SK-N-SH treated with all-trans-retinoic acid at 6 μM for 48 hours (cell line): ENCODE results near the gene PRKCI.

Experiments used
- ATAC-seq: fragments of 200-7000 bp; cut with Tn5 transposase; 3 replicates; pipeline ENCODE4 v1.9.1; 2020; ENCODE audit warnings: mild to moderate bottlenecking, moderate library complexity
- ARNTL ChIP-seq: fragments of 450-650 bp; formaldehyde crosslinking; IDR thresholded peaks from 2 replicates; pipeline ENCODE4 v1.5.0; 2020; ENCODE audit warnings: low read depth, mild to moderate bottlenecking, moderate library complexity, borderline replicate concordance
- BACH2 ChIP-seq: fragments of 250-450 bp; sonication (Bioruptor Pico); IDR thresholded peaks from 2 replicates; pipeline ENCODE4 v1.9.0; 2021; ENCODE audit warnings: mild to moderate bottlenecking, borderline replicate concordance
- CREB5 ChIP-seq: fragments of 250-450 bp; sonication (Bioruptor Pico); IDR thresholded peaks from 2 replicates; pipeline ENCODE4 v1.5.1; 2020; ENCODE audit warnings: low read depth, mild to moderate bottlenecking, moderate library complexity
- CSDC2 ChIP-seq: fragments of 250-450 bp; sonication (Bioruptor Pico); IDR thresholded peaks from 2 replicates; pipeline ENCODE4 v1.5.0; 2020; ENCODE audit warnings: mild to moderate bottlenecking, moderate library complexity
- ESRRG ChIP-seq: fragments of 250-450 bp; sonication (Bioruptor Pico); IDR thresholded peaks from 2 replicates; pipeline ENCODE4 v1.6.1; 2021; ENCODE audit warnings: mild to moderate bottlenecking
- GLIS3 ChIP-seq: fragments of 250-450 bp; sonication (Bioruptor Pico); IDR thresholded peaks from 2 replicates; pipeline ENCODE4 v1.5.0; 2020; ENCODE audit warnings: mild to moderate bottlenecking, moderate library complexity
- ISL1 ChIP-seq: fragments of 250-450 bp; sonication (Bioruptor Pico); IDR thresholded peaks from 2 replicates; pipeline ENCODE4 v2.1.2; 2022; ENCODE audit warnings: mild to moderate bottlenecking, moderate library complexity
- OSR1 ChIP-seq: fragments of 250-450 bp; sonication (Bioruptor Pico); IDR thresholded peaks from 2 replicates; pipeline ENCODE4 v1.8.0; 2022; ENCODE audit warnings: moderate library complexity, mild to moderate bottlenecking, inconsistent platforms
- PPARA ChIP-seq: fragments of 250-450 bp; sonication (Bioruptor Pico); IDR thresholded peaks from 2 replicates; pipeline ENCODE4 v1.5.0; 2020; ENCODE audit warnings: mild to moderate bottlenecking, borderline replicate concordance
- RARB ChIP-seq: fragments of 250-450 bp; sonication (Bioruptor Pico); IDR thresholded peaks from 2 replicates; pipeline ENCODE4 v1.8.0; 2021; ENCODE audit warnings: mild to moderate bottlenecking, moderate library complexity
- TCF4 ChIP-seq: fragments of 250-450 bp; sonication (Bioruptor Pico); IDR thresholded peaks from 2 replicates; pipeline ENCODE4 v1.8.0; 2021; ENCODE audit warnings: mild to moderate bottlenecking, moderate library complexity, borderline replicate concordance
- TOX ChIP-seq: fragments of 250-450 bp; sonication (Bioruptor Pico); IDR thresholded peaks from 2 replicates; pipeline ENCODE4 v1.8.0; 2021; ENCODE audit warnings: mild to moderate bottlenecking, moderate library complexity, borderline replicate concordance
- TSHZ2 ChIP-seq: fragments of 250-450 bp; sonication (Bioruptor Pico); IDR thresholded peaks from 2 replicates; pipeline ENCODE4 v1.5.0; 2020; ENCODE audit warnings: mild to moderate bottlenecking, moderate library complexity
- ZC3H10 ChIP-seq: fragments of 250-450 bp; sonication (Bioruptor Pico); IDR thresholded peaks from 2 replicates; pipeline ENCODE4 v1.5.1; 2021; ENCODE audit warnings: mild to moderate bottlenecking, moderate library complexity
- ZFP3 ChIP-seq: fragments of 250-450 bp; sonication (Bioruptor Pico); IDR thresholded peaks from 2 replicates; pipeline ENCODE4 v1.5.0; 2020; ENCODE audit warnings: mild to moderate bottlenecking, moderate library complexity
- ZNF565 ChIP-seq: fragments of 450-650 bp; formaldehyde crosslinking; conservative IDR thresholded peaks from 2 replicates; pipeline ENCODE4 v1.5.0; 2020; ENCODE audit warnings: low read depth, mild to moderate bottlenecking, moderate library complexity
- ZNF70 ChIP-seq: fragments of 450-650 bp; formaldehyde crosslinking; IDR thresholded peaks from 2 replicates; pipeline ENCODE4 v1.5.0; 2020; ENCODE audit warnings: mild to moderate bottlenecking, moderate library complexity
- ZNF8 ChIP-seq: fragments of 450-650 bp; formaldehyde crosslinking; IDR thresholded peaks from 2 replicates; pipeline ENCODE4 v1.5.0; 2020; ENCODE audit warnings: mild to moderate bottlenecking, moderate library complexity
- TF ChIP-seq, protein P1 (sequence below): fragments of 250-450 bp; sonication (Bioruptor Pico); IDR thresholded peaks from 2 replicates; pipeline ENCODE4 v1.8.0; 2020; ENCODE audit warnings: mild to moderate bottlenecking, moderate library complexity, borderline replicate concordance
- TF ChIP-seq, protein P2 (sequence below): fragments of 250-450 bp; sonication (Bioruptor Pico); IDR thresholded peaks from 2 replicates; pipeline ENCODE4 v1.8.0; 2021; ENCODE audit warnings: low read depth, mild to moderate bottlenecking, moderate library complexity, borderline replicate concordance
- TF ChIP-seq, protein P3 (sequence below): fragments of 250-450 bp; sonication (Bioruptor Pico); IDR thresholded peaks from 2 replicates; pipeline ENCODE4 v1.5.1; 2021; ENCODE audit warnings: mild to moderate bottlenecking, moderate library complexity

Gene PRKCI

GRCh38 chr3:170296703-170297102, 74.5 kb downstream of the PRKCI start:
- ATAC-seq: no peak
- no peak for TF ChIP-seq BACH2
- no peak for TF ChIP-seq ZFP3 (CRISPR knock-in tag)
- no peak for TF ChIP-seq CREB5
- no peak for TF ChIP-seq OSR1
- no peak for TF ChIP-seq TOX
- no peak for TF ChIP-seq ZC3H10 (CRISPR knock-in tag)
- TF ChIP-seq, all 23 proteins: peak for 0

DNA sequence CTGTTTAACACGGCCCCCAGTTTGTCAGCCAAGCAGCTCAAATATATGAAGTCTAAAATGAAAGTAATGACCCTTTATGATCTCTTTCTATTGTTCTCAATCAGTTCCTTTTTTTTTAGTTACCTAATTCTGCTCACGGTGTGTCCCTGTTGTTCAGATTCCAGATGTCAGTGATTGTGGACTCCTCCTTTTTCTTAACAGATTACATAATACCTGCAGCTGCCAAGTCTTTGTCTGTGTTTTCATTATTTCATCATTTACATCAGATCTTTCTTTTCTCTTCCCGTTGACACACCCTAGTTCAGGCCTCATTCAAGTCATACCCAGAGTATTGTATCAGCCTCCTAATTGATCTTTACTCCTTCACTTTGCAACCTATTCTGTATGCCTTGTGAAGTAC, 79.2 kb downstream of the PRKCI start:
- no peak for ATAC-seq
- TF ChIP-seq ESRRG (CRISPR knock-in tag): no peak
- no peak for TF ChIP-seq ZNF8 (CRISPR knock-in tag)
- TF ChIP-seq CSDC2: no peak
- TF ChIP-seq, protein P1, sequence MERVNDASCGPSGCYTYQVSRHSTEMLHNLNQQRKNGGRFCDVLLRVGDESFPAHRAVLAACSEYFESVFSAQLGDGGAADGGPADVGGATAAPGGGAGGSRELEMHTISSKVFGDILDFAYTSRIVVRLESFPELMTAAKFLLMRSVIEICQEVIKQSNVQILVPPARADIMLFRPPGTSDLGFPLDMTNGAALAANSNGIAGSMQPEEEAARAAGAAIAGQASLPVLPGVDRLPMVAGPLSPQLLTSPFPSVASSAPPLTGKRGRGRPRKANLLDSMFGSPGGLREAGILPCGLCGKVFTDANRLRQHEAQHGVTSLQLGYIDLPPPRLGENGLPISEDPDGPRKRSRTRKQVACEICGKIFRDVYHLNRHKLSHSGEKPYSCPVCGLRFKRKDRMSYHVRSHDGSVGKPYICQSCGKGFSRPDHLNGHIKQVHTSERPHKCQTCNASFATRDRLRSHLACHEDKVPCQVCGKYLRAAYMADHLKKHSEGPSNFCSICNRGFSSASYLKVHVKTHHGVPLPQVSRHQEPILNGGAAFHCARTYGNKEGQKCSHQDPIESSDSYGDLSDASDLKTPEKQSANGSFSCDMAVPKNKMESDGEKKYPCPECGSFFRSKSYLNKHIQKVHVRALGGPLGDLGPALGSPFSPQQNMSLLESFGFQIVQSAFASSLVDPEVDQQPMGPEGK (CRISPR knock-in tag): no peak
- no peak for TF ChIP-seq ARNTL (CRISPR knock-in tag)
- TF ChIP-seq GLIS3 (CRISPR knock-in tag): no peak
- no peak for TF ChIP-seq ISL1 (CRISPR knock-in tag)
- TF ChIP-seq, protein P2, sequence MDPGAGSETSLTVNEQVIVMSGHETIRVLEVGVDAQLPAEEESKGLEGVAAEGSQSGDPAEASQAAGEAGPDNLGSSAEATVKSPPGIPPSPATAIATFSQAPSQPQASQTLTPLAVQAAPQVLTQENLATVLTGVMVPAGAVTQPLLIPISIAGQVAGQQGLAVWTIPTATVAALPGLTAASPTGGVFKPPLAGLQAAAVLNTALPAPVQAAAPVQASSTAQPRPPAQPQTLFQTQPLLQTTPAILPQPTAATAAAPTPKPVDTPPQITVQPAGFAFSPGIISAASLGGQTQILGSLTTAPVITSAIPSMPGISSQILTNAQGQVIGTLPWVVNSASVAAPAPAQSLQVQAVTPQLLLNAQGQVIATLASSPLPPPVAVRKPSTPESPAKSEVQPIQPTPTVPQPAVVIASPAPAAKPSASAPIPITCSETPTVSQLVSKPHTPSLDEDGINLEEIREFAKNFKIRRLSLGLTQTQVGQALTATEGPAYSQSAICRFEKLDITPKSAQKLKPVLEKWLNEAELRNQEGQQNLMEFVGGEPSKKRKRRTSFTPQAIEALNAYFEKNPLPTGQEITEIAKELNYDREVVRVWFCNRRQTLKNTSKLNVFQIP (CRISPR knock-in tag): no peak
- no peak for TF ChIP-seq ZNF565

DNA sequence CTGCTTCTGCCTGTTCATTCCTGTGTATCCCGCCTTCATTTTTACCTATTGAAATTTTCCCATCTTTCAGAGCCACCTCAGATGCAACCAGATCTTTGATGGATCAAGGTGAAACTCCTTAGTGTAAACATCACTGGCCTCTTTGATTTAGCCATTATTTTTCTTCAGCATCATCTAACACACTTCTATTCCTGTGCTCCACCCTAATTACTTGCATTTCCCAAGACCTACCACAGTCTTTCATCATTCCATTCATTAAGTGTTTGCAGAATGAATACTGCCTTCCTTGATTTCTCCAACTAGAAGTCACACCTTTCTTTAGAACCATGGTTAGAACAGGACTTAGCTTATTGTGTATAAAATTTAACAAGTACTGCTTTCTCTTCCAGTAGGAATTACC, 79.8 kb downstream of the PRKCI start:
- TF ChIP-seq OSR1: no peak
- no peak for TF ChIP-seq ESRRG (CRISPR knock-in tag)
- no peak for TF ChIP-seq CREB5
- no peak for TF ChIP-seq ZNF70 (CRISPR knock-in tag)
- TF ChIP-seq ARNTL (CRISPR knock-in tag): no peak
- no peak for TF ChIP-seq BACH2
- TF ChIP-seq ISL1 (CRISPR knock-in tag): no peak
- no peak for TF ChIP-seq ZNF565
- no peak for TF ChIP-seq RARB
- TF ChIP-seq CSDC2: no peak
- TF ChIP-seq TCF4: no peak
- no peak for TF ChIP-seq ZC3H10 (CRISPR knock-in tag)
- no peak for TF ChIP-seq PPARA (CRISPR knock-in tag)
- no peak for TF ChIP-seq TOX

DNA sequence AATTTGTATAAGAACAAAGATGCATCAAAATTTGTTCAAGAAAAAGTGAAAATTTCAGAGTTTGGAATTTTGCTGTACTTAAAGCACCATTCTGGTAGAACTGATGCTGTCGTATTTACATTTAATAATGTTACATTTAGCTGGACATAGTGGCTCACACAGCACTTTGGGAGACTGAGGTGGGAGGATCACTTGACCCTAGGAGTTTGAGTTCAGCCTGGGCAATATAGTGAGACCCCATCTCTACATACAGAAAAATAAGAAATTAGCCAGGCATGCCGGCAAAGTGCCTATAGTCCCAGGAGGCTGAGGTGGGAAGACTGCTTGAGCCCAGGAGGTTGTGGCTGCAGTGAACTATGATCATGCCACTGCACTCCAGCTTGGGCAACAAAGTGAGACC, 83.8 kb downstream of the PRKCI start:
- TF ChIP-seq ZC3H10 (CRISPR knock-in tag): no peak
- TF ChIP-seq, protein P1 (CRISPR knock-in tag): no peak
- no peak for TF ChIP-seq CSDC2
- TF ChIP-seq, protein P3, sequence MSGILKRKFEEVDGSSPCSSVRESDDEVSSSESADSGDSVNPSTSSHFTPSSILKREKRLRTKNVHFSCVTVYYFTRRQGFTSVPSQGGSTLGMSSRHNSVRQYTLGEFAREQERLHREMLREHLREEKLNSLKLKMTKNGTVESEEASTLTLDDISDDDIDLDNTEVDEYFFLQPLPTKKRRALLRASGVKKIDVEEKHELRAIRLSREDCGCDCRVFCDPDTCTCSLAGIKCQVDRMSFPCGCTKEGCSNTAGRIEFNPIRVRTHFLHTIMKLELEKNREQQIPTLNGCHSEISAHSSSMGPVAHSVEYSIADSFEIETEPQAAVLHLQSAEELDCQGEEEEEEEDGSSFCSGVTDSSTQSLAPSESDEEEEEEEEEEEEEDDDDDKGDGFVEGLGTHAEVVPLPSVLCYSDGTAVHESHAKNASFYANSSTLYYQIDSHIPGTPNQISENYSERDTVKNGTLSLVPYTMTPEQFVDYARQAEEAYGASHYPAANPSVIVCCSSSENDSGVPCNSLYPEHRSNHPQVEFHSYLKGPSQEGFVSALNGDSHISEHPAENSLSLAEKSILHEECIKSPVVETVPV: no peak
- TF ChIP-seq ARNTL (CRISPR knock-in tag): no peak
- TF ChIP-seq TSHZ2 (CRISPR knock-in tag): no peak
- no peak for TF ChIP-seq BACH2
- TF ChIP-seq ZNF70 (CRISPR knock-in tag): no peak
- TF ChIP-seq ISL1 (CRISPR knock-in tag): no peak
- TF ChIP-seq PPARA (CRISPR knock-in tag): no peak
- TF ChIP-seq CREB5: no peak
- TF ChIP-seq ZNF8 (CRISPR knock-in tag): no peak
- no peak for ATAC-seq

More for the DNA sequence above, 79.8 kb downstream of the PRKCI start:
- no peak for ATAC-seq
